ENCODE data around the gene ABHD2.
"Not testable (repeated sequence)": the region's sequence is repeated elsewhere in the genome, so short reads cannot be mapped to it uniquely, and the experiment has no call there.

ABHD2 gene

GRCh38 chr15:89141159-89141558 is 52.9 kb downstream of the ABHD2 start:
- not testable (repeated sequence) for DNase-seq

- no peak for DNase-seq
Measured at GRCh38 chr15:89141885-89142284, 53.6 kb downstream of the ABHD2 start.

- DNase-seq, result no peak
Measured at GRCh38 chr15:89142423-89142822, 54.2 kb downstream of the ABHD2 start.

DNA sequence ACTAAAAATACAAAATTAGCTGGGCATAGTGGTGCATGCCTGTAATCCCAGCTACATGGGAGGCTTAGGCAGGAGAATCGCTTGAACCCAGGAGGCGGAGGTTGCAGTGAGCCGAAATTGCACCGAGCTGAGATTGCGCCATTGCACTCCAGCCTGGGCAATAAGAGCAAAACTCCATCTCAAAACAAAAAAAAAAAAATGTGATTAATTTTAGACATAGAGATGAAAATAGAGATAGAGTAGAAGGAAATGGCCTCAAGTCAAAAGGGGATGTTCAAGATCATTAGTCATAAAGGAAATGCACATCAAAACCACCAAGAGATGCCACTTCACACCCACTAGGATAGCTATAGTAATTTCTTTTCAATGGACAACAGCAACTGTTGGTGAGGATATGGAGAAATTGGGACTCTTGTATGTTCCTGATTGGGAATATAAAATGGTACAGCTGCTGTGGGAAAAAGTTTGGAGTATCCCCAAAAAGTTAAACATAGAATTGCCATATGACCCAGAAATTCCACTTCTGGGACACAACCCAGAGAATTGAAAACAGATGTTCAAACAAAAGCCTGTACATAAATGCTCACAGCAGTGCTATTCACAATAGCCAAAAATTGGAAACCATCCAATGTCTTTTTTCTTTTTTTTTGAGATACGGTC is 55.4 kb downstream of the ABHD2 start:
- no peak for DNase-seq

DNA sequence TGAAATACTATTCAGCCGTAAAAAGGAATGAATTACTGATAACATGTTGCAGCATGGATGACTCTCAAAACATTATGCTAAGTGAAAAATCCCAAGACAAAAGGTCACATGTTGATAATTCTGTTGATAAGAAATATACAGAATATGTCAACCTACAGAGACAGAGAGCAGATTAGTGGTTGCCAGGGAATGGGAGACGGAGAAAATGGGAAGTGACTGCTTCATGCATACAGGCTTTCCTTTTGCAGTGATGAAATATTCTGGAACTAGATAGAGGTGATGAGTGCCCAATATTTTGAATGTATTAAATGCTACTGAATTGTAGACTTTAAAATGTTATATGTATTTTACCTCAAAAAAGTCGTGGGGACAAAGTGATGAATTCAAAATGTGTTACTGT is 56.2 kb downstream of the ABHD2 start:
- DNase-seq, result no peak

DNA sequence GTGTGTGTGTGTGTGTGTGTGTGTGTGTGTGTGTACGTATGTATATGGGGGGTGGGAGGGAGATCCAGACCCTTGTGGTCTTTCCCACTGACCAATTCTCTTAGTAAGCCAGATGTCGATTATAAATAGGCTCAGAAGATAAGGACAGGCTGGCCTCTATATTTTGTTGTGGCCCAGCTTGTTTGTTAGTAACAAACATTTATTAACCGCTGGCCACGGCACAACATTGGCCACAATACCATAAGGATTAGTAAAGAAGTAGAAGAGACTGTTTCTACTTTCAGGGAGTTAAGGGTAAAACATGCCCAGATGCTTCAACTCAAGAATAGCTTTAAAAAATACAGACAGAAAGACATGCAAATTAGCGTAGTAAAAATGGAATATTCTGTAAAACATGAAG is 58.1 kb downstream of the ABHD2 start:
- no peak for DNase-seq

- no peak for DNase-seq
Measured at GRCh38 chr15:89148126-89148525, 59.9 kb downstream of the ABHD2 start.

DNA sequence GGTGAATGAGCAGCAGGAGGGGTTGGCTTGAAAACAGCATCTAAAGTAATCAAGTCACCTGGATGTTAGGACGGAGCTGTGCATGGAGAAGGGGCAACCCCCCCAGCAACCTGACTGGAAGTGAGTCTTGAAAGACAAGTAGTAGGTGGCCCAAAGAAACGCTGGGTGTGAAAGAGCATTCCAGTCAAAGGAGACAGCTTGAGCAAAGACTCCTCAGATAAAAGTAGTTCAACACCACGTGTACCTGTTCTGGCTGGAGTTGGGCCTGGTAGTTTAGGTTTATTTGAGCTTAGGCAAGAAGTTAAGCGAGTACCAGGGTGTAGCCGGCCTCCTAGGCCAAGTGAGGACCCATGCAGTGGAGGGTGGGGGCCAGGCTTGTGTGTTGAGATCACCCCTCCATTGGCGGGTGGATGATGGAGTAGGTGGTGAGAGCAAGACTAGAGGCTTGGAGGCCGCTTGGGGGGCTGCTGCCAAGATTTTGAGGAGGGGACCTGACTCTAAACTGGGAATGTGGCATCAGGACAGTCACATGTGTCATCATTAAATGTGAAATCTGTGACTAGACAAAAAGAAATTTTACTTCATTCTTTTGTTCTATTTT is 61.3 kb downstream of the ABHD2 start:
- DNase-seq, result no peak

DNA sequence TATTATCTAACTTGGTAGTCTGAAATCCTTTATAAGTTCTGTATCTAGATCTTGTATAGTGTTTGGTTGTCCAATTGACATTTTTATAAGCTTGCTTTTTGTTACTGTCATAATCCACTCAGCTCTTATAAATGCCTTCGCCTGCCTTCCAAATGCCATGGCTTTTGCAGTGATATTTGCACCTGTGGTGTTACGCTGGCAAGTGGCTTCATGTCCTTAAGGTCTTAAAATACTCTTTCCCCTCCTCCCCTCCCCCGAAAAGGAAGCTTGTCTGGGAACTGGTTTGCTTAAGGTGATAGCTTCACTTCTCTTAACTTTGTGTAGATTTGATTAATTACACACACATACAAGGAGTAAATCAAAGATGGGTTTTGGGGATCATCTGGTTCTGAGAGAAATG is 62.0 kb downstream of the ABHD2 start:
- DNase-seq, result no peak

- no peak for DNase-seq
Measured at GRCh38 chr15:89150762-89151664, 62.8 kb downstream of the ABHD2 start.

DNA sequence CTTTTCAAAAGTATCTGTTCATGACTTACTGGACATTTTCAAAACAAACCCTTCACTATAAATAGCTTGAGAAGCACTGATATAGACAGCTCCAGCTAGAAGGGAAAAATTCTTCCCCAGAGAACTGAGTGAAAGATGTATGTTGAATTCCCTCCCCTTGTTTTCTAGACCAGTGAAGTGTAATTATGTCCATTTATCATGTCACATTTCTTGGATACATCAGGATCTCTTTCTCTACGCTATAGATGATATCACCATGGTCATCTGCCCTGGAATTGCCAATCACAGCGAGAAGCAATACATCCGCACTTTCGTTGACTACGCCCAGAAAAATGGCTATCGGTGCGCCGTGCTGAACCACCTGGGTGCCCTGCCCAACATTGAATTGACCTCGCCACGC is 66.9 kb downstream of the ABHD2 start:
- no peak for DNase-seq

- no peak for DNase-seq
Measured at GRCh38 chr15:89155656-89156055, 67.4 kb downstream of the ABHD2 start.

GRCh38 chr15:89157061-89157460 is 68.8 kb downstream of the ABHD2 start:
- DNase-seq, result no peak

DNA sequence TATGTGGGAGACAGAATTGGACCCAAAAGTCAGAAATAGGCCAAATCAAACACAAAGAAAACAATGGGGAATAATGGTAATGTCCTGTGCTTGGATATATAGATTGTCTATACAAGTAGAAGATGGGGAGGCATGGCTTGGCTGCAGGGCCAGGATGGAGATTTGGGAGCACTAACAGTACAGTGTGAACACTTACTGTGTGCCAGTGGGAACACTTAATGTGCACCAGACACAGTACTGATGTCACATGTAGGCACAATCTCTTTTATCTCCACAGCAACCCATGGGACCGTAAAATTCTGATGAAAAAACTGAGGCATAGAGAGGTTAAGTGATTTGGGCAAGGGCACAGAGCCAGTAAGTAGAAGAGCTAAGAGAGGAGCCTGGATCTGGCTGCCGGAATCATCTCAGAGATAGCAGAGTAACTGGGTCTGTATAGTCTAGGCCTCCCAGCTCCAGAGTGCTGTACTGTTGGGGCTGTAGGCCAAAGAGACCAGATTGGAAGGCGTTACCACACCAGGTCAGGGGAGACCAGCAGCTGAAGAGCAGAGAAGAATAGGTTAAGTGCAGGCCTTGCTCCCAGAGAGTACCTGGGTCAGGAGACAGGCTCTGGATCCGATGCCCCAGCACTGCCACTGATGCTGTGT is 69.8 kb downstream of the ABHD2 start:
- no peak for DNase-seq

- DNase-seq, result no peak
Measured at GRCh38 chr15:89161666-89162065, 73.4 kb downstream of the ABHD2 start.

GRCh38 chr15:89163271-89164055 is 75.2 kb downstream of the ABHD2 start:
- no peak for DNase-seq

DNA sequence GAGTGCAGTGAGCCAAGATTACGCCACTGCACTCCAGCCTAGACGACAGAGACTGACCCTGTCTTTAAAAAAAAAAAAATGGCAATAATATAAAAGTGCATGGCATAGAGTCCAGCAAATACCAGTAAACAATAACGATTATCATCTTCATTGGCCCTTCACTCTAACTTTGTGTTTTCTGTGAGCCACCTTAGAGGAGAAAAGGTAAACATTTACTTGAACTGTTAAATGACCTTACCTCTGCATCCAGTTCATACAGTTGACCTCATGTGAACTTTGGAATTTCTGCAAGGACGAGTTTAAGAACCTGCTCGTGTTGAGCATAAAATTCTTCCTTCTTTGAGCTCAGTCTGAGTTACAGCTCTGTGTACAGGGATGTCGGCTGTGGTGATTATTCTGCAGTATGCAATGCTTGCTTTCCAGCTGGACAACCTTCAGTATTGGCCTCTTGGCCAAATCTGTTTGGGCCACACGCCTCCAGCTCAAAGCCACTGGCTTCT is 76.5 kb downstream of the ABHD2 start:
- DNase-seq, result no peak

- DNase-seq, result no peak
Measured at GRCh38 chr15:89165677-89166076, 77.4 kb downstream of the ABHD2 start.

DNA sequence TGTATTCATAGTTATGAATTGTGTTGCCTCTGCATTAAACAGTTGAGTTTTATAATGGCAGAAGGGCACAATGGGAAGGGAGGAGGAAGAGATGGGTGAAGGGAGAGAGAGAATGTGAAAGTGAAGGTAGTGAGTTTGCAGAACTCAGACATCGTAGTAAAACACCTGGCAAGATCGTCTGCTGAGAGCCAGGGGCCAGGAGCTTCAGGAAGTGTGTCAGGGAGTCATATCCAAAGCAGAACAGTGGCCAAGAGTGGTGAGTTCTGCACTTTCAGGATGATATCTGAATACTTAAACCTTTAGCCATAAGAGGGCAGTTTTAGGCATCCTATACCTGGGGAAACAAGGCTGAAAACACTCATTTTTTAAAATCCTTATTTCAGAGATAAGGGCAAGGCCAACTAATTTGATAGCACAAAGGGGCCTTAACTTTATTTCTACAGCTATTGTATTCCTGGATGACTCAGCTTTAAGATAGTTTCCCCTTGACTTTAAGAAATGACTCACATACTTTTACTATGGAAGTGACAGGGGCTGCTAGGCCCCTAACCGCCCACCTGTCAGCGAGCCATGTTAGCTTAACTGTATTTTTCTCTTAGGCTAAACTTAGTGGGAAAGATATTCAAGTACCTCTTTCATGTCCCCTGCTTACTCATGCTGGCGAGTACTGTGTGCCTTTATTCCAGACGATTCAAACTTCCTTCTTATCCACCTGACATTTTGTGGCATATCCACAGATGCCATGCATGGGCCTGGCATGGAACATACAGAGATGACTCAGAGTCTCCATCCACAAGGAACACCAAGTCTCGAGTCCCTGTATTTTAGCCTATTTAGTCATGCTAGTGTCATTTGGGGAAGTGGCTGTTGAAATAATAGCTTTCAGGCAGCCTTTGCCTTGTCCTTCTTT is 79.3 kb downstream of the ABHD2 start:
- DNase-seq, result peak; percentile 74

DNA sequence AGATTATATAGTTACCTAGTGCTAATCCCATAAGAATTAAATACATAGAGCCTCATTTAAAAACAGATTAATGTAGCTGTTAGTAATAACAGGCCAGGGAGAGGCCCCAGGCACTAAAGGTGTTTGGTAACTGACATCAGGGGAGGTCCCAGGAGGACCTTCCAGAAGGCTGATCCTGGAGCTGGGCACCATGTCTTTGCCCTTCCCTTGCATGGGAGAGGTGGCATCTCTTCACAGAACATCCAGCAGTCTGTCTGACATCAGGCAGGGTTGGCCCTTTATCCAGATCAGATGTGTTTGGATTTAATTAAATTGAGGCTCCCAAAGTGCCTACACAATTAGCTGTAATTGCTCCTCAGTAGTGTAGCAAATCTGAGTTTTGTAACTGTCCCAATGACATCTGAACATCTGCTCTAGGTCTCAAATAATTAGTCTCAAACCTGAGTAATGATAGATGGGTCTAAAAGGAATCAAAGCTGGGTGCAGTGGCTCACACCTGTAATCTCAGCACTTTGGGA is 80.1 kb downstream of the ABHD2 start:
- DNase-seq, result no peak

DNA sequence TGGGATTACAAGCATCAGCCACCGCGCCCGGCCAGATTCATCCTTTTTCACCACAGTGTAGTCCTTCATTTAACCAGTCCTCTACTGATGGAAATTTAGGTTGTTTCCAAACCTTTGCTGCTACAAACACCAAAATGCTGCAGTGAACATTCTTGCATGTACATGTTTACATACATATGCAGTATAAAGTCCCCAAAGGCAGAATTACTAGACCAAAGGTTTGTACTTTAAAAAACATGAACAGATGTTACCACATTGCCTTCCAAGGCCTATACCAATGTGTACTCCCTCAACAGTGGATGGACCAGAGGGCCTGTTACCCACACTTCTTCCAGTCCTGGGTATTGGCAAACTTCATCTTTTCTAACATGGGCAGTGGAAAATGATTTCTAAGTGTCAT is 82.1 kb downstream of the ABHD2 start:
- DNase-seq, result no peak

Measured in stimulated activated CD4-positive, alpha-beta T cell treated with anti-CD3 and anti-CD28 coated beads, Interleukin-4, amount 100 ng/mL, for 1 hour (primary cell).